Measurements from ENCODE around the gene RGS16.

The RGS16 gene

DNA sequence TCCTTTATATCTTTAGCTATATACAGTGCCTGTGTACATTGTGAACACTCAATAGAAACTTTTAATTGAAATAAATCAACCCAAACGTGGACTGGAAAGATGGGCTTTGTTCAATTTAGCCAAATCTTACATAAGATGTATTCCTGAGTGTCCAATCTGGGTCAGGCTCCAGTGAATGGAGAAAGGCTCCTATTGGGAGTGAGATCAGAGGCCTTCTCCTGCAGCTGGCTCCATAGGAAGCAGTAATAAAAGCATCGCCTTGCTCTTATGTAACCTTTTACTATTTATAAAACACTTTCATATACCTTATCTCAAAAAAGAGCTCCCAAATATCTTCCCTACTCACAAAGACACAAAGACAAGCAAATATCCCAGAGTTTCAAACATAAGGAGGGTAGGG is 24.9 kb upstream of the RGS16 start:
- no peak for DNase-seq

- DNase-seq = no peak
Measured at GRCh38 chr1:182628657-182629056, 24.5 kb upstream of the RGS16 start.

GRCh38 chr1:182627622-182628021 is 23.4 kb upstream of the RGS16 start:
- DNase-seq = no peak

- no peak for DNase-seq
Measured at GRCh38 chr1:182626527-182626926, 22.3 kb upstream of the RGS16 start.

DNA sequence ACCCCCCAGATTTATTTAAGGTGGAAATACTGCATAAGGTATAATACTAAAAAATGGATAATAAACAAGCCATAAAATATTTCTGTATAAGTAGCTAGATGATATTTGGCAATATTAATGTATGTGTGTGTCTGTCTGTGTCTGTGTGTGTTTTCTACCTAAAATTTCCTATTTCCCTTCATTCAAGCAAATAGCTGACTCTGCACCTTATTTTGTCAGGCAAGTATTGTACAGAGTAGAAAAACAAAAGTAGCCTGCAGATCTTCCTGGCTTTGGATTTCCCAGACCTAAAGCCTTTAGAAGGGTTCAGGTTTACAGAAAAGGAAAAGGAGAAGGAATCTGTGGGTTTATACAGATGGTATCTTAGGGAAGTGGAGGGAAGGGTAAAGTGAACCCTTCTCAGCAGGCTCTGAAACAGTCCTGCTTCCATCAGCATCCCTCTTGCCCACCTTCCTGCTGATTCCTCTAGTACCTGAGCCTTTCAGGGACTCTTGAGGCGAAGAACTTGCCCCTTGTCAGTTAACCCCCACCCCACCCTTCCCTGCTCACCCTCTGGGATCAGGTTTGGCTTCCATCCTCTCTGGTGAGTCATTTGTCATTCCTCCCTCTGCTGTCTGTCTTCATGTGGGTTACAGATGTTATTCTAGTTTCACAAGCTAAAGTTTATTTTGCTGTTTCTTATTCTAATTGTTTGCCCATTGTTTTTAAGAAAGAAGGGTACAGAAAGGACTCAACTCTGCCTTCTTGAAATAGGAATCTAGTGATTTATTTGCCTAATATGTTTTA is 21.7 kb upstream of the RGS16 start:
- DNase-seq = no peak

DNA sequence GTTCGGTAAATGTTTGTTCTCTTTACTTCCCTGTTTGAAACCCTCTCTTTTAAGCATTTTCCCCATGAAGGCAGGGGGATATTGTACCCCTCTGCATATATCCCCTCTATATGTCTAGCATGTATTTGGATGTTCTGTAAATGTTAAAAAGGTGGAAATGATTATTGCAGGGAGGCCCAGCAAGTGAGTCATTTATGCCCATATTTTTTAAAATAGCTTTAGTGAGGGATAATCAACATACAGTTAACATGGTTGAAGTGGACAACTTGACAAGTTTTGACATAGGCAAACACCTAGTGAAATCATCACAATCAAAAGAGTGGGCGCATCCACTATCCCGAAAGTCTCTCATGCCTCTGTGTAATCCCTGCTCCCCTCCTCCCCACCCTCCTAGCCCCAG is 20.8 kb upstream of the RGS16 start:
- DNase-seq = no peak

- peak in 1 of 2 experiments; percentile 33 for DNase-seq
Measured at GRCh38 chr1:182624577-182624976, 20.4 kb upstream of the RGS16 start.

DNA sequence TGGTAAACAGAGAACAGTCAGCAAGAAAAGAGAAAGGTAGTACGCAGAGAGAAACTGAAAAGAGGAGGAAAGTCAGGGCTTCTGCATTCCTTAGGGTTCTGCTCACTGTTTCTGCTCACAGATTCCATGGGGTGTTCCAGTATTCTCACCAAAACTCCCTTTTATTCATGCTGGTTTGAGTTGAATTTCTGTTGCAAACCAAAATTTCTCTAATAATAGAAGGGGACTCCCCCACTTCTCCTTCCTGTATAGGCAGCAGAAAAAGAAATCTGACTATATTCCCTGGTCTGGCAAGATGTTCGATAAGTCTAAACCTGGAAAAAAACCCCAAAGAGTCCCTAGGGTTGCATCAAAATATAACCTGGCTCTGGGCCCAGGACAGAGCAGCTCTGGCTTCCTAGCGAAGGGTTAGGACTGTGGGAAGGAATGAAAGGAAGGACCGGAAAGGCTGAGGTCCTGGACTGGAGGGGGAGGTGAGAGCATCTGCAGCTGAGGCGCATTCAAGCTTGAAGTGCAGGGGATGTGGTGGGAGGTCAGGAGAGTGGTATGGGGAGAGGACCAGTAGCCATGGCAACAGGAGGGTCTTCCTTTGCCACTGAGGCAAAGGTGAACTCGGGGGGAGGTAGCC is 18.8 kb upstream of the RGS16 start:
- DNase-seq = no peak

- no peak for DNase-seq
Measured at GRCh38 chr1:182621906-182622305, 17.7 kb upstream of the RGS16 start.

- no peak for DNase-seq
Measured at GRCh38 chr1:182620924-182621585, 16.9 kb upstream of the RGS16 start.

DNA sequence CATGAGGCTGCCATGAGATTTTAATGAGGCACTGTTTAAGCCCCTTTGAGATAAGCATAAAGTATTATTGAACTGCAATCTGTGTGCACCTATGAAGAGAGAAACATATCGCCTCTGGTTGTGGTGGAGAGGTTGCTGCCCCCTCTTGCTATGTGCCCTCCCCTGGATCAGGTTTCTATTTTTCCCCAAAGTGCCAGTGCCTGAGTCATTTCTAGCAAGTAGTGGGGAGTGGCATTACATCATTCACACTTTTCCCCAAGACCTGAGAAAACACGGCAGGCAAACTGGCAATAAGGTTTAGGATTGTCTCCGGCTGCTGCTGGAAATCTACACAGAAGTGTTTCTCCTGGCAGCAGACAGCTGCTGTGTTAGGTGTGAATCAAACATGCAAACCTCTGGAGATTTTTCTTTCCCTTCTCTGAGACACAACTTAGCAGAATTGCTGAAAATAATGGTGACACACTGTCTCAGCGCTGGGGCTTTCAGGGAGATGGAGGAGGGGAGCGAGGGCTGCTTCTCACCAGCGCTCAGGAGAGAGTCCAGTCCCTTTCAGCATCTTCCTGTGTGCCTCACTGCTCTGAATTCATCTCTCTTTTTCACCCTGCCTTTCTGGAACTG is 13.7 kb upstream of the RGS16 start:
- no peak for DNase-seq

GRCh38 chr1:182617014-182617429 is 12.8 kb upstream of the RGS16 start:
- DNase-seq = no peak

GRCh38 chr1:182616130-182617013 is 12.2 kb upstream of the RGS16 start:
- peak; percentile 82 to 87 for DNase-seq

DNA sequence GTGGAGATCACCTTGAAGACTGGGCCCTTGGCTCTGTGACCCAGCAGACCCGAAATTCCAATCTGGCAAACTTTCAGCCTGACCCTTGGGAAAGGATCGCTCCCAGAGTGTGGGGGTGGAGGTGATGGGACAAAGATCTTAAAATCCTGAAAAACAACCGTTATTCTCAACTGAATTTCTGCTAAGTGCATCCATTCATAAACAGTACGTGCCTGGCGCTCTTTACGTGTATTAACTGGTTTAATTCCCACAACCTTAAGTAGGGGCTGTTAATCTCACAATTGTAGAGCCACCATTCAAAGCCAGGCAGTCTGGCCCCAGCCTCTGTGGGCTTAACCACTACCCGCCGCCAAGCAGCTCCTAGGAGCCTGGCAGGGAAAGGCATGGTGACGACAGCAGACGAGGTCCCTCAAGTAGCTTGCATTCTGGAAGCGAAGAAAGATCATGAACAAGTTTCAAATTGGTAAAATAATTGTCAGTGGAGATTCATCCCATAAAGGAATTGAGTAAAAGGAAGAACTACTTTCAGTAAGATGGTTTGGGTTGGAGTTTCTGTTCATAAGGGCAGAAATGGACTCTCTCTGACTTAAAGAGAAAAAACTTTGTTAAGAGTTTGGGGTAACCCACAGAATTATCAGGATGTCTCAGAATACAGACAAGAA is 11.4 kb upstream of the RGS16 start:
- DNase-seq = peak; percentile 61 to 75

GRCh38 chr1:182614796-182615454 is 10.7 kb upstream of the RGS16 start:
- DNase-seq = peak; percentile 70 to 74

DNA sequence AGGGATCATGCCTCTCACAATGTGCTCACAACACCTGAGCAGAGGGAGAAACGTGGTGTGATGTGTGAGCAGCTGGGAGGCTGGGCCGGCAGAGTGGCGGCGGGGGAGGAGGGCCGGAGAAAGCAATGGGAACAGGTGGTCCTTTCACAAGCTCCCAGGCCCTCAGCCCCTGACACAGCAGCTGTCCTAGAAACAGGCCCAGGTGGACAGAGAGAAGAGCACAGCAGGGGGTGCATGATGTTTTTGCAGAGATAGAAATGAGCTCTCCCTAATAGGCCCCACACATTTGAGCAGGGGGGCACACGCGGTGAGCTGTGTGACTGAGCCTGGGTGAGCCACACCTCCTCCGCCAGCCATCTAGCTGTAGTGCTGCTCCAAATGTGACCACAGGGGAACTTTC is 7.6 kb upstream of the RGS16 start:
- no peak for DNase-seq

DNA sequence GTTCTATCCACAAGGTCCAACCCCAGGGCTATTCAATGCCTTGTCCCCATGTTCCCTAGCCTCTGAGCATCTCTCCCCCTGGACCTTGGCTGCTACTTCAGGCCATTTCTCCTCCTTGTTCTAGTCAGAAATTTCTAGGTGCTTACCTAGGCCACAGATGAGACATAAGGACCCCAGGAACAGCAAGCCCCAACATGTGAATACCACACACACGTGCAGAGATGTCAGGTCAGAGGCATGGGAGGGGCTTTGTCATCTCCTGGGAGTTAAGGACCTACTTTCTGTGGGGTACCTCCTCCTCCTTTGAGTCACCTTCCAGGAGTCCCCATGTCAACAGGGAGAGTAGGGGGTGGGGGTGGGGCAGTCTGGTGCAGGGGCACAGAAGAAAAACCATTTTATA is 7.1 kb upstream of the RGS16 start:
- no peak for DNase-seq

DNA sequence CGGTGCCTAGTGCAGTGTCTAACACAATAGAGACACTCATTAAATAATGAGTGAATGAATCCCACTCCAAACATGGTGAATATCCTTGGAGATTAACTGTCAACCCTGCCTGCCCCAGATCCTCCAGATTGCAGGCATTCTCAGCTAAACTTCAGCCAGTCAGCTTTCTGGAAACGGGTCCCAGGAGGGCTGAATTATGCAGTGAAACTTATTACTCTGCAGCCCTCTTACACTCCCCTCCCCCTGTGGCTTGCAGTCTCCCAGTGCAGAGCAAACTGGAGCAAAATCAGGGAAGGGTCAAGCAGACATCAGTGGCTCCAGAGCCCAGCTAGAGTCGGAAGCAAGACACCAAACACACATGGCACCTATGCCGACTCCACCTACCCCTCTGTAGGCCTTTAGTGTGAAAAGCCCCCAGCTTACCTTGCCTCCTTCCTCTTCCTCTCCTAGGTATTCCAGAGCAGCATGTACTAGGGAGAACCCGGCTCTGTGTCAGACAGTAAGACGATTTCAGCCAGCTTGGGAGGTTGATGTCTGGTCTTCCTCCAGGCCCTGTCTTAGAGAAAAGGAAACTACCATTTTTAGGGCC is 6.5 kb upstream of the RGS16 start:
- DNase-seq = no peak

DNA sequence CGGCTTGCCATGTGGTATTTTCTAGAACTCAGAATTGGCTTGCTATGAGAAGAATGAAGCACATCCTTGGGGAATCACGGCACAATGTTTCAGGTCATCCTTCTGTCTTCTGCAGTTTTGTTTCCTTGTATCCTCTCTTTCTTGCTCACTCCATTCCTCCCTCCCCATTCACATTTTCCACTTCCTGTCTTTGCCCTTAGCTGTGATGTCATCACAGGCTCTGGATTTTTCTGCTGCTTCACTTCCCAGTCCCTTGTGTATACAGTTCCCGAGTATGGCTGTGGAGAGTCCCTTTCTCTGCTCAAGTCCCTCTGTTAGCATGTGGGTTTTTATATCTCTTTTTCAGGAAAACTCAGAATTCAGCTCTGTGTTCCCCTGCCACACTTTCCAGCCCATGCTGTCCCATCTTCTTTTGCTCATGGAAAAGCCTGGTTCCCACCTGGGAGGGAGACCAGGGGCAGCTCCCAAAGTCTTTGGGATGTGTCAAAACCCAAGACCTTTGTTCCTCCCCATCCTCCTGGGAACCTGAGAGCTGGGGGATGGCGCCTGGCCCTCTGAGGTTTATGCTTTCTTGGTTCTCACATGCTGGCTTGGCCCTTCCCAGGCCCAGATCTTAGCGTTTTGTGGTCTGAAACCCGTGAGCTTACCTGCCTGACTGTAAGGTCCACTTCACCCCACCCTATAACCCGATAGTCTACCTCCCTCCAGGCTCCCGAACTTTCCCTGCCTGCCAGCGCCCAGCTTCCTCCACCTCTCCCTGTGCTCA is 4.8 kb upstream of the RGS16 start:
- no peak for DNase-seq

DNA sequence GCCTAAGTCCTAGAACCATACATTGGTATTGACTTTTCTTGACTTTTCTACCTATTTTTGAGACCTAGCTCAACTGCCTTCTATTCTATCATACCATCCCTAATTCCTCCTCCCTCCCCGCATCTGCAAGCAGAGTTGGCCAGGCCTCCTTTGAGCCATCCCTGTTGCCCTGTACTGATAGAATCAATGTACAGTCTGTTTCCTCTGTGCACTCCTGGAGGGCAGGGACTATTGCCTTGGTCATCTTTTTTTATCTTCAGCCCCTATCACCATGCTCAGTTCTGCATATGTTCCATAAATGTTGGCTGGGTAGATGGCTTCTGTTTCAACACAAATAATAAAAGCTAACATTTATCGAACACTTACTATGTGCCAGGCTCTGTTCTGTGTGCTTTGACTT is 4.0 kb upstream of the RGS16 start:
- DNase-seq = no peak
